GM18907 (cell line): ENCODE results near the gene FYN.
A peak's percentile ranks its signal among the peaks of the same experiment; 100 is the strongest.

Experiments used
- ATAC-seq: cut with Tn5 transposase; IDR thresholded peaks from one replicate; pipeline ENCODE4 v1.9.1; 2021; ENCODE audit warnings: mild to moderate bottlenecking, moderate library complexity; ENCODE audit not compliant: unreplicated experiment

The FYN gene

GRCh38 chr6:111753573-111753972 is 119.7 kb downstream of the FYN start:
- ATAC-seq: no peak

- ATAC-seq: no peak
Measured at GRCh38 chr6:111752476-111752875, 120.8 kb downstream of the FYN start.

- ATAC-seq: peak; percentile 90
Measured at GRCh38 chr6:111750753-111751673, 122.2 kb downstream of the FYN start.

- ATAC-seq: no peak
Measured at GRCh38 chr6:111750153-111750552, 123.1 kb downstream of the FYN start.

- ATAC-seq: no peak
Measured at GRCh38 chr6:111748231-111748647, 125.0 kb downstream of the FYN start.

DNA sequence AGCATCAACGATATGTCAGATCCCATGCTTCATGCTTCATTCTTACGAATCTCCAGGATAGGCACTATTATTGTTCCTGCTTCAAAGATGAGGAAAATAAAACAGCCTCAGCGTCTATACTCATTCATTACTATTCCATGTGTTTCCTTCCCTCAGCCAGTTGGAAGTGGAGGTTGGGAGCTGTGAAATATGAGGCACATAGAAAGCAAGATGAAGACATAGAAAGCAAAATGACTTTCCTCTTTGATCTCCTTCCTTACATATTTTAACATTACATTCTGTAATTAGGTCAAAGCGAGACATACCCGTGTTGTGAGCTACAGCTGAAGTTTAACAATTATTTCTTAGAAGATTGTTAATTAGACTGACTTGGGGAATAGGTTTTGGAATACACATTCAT is 125.4 kb downstream of the FYN start:
- no peak for ATAC-seq

DNA sequence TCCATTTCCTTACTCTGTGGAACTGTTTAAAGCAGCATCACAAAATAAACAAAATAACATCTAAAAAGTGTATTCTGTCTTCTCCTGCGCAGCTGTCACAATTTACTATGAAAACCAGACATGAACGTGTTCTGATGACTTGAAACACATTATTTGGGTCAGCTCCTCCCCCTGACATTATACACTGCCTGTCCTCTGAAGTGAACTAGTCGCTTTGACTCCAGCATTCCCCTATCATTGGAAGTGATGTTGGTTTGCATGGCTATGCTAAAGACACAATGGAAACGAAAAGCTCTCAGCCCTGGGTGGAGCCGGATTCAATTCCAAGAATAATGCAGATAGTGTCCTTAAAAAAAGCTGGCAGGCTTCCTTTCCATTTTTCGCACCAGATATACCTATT is 125.9 kb downstream of the FYN start:
- ATAC-seq: no peak

GRCh38 chr6:111746983-111747382 is 126.3 kb downstream of the FYN start:
- ATAC-seq: no peak

DNA sequence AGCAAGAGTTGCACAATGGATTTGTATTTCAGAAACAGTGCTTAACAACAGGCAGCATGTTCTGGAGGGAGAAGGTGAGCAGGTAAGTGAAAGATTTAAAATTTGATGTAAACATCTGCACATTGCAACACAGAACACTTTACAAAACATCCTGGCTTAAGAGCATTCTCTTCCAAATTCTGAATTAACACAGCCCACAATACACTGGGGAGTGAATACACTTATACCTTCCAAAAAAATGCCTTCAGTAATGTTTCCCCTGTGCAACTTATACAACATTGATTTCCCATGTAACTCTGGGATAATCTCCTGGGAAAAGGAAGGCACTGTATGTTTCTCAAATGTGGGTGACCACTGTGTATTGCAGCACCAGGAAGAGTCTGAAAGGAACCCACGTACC is 127.6 kb downstream of the FYN start:
- ATAC-seq: no peak

DNA sequence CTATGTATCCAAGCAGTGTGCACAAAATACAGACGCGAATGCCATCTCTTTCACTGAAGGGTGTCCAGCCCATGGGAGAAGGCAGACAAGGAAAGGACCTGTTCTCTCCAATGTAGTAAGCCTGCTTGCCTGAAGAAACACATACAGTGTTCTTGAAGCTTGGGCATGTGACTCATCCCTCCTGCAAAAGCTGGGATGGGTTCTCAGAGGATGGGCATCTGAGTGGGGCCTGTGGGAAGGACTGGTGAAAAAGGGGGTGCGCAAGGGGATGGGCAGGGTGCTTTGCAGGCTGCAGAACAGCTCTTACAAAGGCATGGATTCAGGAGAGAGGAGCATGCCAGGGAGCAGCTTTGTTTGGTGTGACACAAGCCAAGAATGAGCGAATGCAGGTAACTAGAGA is 128.1 kb downstream of the FYN start:
- ATAC-seq: no peak

GRCh38 chr6:111743862-111744692 is 129.2 kb downstream of the FYN start:
- ATAC-seq: no peak

DNA sequence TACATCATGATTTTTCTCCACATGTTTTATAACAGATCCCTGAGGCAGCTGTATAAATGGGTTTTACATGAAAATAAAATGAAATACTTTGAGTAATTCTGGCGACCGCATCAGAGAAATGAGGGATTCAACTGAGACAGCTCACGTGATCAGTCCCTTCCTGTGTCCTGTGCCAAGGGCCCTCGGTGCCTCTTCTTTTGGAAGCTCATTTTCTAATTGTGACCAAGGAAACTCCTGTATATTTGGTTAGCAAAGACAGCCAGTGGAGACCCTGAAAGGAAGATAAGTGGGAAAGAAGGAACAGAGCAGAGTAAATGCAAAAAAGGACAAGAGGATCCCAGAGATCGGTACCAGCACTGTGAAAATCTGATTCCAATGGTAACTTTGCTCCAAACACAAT is 129.9 kb downstream of the FYN start:
- ATAC-seq: no peak

- ATAC-seq: peak; percentile 58
Measured at GRCh38 chr6:111741177-111741952, 131.9 kb downstream of the FYN start.

GRCh38 chr6:111740506-111740905 is 132.7 kb downstream of the FYN start:
- no peak for ATAC-seq

GRCh38 chr6:111739257-111739696 is 134.0 kb downstream of the FYN start:
- no peak for ATAC-seq

- no peak for ATAC-seq
Measured at GRCh38 chr6:111738631-111739030, 134.6 kb downstream of the FYN start.

DNA sequence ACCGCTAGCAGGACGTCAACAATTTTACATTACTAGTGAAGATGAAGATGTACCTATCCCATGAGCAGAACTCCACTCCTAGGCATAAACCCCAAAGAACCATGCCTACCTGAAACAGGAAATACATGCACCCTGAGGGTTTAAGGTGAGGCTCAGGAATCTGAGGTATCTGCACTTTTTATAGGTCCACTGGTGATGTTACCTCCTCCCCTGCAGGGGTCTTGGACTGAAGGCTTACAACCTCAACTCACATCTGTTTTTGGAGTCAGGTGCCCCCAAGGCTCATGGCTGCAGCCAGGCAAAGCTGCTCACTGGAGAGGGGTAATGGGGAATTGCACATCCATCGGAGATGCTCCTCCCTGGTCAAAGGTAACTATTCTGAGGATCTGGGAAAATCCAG is 135.1 kb downstream of the FYN start:
- no peak for ATAC-seq

DNA sequence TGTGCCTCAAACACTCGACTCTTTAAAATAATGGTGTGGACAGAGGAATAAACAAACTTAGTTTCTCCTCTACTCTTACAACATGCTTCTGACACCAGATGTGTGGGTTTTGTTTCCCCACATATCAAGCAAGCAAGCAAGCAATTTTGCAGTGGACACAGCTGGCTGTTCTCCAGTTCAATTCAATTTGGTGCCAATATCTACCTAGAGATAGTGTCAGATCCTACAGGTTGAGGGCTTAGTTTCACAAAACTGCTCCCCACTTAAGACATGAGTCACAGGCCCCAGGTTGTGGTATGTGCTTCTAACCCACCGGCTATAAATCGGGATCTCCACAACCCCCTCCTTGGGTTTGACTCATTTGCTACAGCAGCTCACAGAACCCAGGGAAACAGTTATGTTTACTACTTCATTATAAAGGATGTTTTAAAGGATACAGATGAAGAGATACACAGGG is 136.2 kb downstream of the FYN start:
- ATAC-seq: no peak

GRCh38 chr6:111736005-111736608 is 137.1 kb downstream of the FYN start:
- ATAC-seq: no peak
